Measurements from ENCODE around the gene GRK4.
"Not testable (repeated sequence)": the region's sequence is repeated elsewhere in the genome, so short reads cannot be mapped to it uniquely, and the experiment has no call there.

Gene GRK4

DNA sequence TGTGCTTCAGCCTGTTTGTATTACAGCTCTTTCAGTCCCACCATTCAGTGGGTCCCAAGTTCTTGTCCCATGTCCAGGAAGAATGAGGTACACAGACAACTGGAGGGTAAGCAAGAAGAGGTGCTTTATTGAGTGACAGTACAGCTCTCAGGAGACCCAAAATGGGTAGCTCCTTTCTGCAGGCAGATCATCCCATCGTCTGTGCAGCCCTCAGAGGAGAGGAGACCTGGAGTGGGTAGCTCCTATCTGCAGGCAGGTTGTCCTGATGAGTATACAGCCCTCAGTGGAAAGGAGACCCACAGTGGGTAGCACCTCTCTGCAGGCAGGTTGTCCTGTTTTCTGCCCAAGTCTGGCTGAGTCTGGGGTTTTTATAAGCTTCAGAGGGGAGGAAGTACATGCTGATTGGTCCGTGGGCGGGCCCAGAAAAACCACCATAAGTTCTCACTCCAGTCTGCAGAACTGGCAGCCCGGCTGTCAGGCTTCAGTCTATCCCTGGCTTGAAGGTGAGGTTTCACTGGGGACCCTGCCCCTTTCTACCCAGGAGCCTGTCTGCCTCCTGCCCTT lies 18.0 kb downstream of the GRK4 start:
- Mint-ChIP-seq H3K36me3 (ENCODE audit: low read depth) (peaks cover 4% of the 10 kb centered on the region), H3K4me3 (no peak overlapping the region), H3K9me3 (no peaks in the 10 kb centered on the region), H3K4me1 (no peaks in the 10 kb centered on the region), H3K27me3 (ENCODE audit: low read depth) (no peaks in the 10 kb centered on the region), H3K27ac (no peak overlapping the region)
- TF ChIP-seq, protein P1, sequence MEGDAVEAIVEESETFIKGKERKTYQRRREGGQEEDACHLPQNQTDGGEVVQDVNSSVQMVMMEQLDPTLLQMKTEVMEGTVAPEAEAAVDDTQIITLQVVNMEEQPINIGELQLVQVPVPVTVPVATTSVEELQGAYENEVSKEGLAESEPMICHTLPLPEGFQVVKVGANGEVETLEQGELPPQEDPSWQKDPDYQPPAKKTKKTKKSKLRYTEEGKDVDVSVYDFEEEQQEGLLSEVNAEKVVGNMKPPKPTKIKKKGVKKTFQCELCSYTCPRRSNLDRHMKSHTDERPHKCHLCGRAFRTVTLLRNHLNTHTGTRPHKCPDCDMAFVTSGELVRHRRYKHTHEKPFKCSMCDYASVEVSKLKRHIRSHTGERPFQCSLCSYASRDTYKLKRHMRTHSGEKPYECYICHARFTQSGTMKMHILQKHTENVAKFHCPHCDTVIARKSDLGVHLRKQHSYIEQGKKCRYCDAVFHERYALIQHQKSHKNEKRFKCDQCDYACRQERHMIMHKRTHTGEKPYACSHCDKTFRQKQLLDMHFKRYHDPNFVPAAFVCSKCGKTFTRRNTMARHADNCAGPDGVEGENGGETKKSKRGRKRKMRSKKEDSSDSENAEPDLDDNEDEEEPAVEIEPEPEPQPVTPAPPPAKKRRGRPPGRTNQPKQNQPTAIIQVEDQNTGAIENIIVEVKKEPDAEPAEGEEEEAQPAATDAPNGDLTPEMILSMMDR (IDR thresholded peaks at IDR 0.05; ENCODE audit: unreplicated experiment in 3 of 3): no peak

DNA sequence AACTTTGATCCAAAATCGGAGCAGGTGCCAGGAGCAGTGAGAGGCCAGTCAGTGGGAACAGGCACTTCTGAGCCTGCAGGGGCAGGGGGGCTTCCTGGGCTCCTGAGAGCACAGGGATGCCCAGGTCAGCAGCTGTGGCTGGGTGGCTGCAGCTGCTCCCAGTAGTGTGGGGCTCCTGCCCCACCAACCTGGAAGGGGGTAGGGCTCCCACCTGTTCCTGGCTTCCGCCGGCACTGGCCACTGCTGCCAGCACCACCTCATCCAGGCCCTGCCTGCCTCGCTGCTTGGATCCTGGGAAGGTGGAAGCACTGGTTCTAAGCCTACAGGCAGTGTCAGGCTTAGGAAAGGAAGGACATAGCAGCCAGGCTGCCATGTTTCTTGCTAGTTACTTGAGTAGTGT lies 18.6 kb downstream of the GRK4 start:
- Mint-ChIP-seq H3K9me3 (no peaks in the 10 kb centered on the region), H3K4me1 (no peaks in the 10 kb centered on the region), H3K27ac (no peak overlapping the region), H3K27me3 (ENCODE audit: low read depth) (no peaks in the 10 kb centered on the region), H3K36me3 (ENCODE audit: low read depth) (peaks cover 4% of the 10 kb centered on the region), H3K4me3 (no peak overlapping the region)
- TF ChIP-seq, protein P1 (IDR thresholded peaks at IDR 0.05; ENCODE audit: unreplicated experiment in 3 of 3): no peak

DNA sequence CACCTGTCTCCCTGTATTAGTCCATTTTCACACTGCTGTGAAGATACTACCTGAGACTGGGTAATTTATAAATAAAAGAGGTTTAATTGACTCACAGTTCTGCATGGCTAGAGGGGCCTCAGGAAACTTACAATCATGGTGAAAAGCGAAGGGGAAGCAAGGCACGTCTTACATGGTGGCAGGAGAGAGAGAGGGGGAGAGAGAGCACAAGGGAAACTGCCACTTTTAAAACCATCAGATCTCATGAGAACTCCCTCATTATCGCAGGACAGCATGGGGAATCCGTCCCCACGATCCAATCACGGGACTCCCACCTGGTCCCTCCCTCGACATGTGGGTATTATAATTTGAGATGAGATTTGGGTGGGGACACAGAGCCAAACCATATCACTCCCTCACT lies 20.3 kb downstream of the GRK4 start:
- H3K4me1 Mint-ChIP-seq; H3K4me3 Mint-ChIP-seq; H3K27me3 Mint-ChIP-seq (ENCODE audit: low read depth); H3K27ac Mint-ChIP-seq; H3K9me3 Mint-ChIP-seq; H3K36me3 Mint-ChIP-seq (ENCODE audit: low read depth): not testable (repeated sequence)

DNA sequence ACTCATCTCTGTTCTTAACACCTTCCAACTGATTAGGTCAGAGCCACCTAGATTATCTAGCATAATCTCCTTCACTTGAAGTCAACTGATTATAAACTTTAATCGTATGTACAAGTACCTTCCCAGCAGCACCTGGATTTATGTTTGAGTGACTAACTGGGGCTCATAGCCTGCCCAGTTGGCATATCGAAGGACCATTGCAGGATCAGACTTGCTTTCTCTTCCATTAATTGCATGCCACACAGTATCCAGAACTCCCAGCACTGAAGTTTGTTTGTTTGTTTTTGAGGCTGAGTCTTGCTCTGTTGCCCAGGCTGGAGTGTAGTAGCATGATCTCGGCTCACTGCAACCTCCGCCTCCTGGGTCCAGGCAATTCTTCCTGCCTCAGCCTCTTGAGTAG lies 27.9 kb downstream of the GRK4 start:
- Mint-ChIP-seq H3K27me3 (ENCODE audit: low read depth) (no peaks in the 10 kb centered on the region), H3K36me3 (ENCODE audit: low read depth) (no peaks in the 10 kb centered on the region), H3K4me1 (no peaks in the 10 kb centered on the region), H3K9me3 (no peaks in the 10 kb centered on the region), H3K27ac (no peak overlapping the region), H3K4me3 (no peak overlapping the region)
- TF ChIP-seq, protein P1 (IDR thresholded peaks at IDR 0.05; ENCODE audit: unreplicated experiment in 3 of 3): no peak

DNA sequence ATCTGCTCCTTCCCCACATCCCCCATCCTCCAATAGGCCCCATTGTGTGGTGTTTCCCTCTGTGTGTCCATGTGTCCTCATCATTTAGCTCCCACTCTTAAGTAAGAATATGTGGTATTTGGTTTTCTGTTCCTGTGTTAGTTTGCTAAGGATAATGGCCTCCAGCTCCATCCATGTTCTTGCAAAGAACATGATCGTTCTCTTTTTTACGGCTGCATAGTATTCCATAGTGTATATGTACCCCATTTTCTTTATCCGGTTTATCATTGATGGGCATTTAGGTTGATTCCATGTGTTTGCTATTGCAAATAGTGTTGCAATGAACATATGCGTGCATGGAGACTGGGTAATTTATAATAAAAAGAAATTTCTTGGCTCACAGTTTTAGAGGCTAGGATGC lies 31.5 kb downstream of the GRK4 start:
- Mint-ChIP-seq H3K4me1 (no peaks in the 10 kb centered on the region), H3K27me3 (ENCODE audit: low read depth) (no peaks in the 10 kb centered on the region), H3K4me3 (no peak overlapping the region), H3K9me3 (no peaks in the 10 kb centered on the region), H3K36me3 (ENCODE audit: low read depth) (no peaks in the 10 kb centered on the region), H3K27ac (no peak overlapping the region)
- TF ChIP-seq, protein P1 (IDR thresholded peaks at IDR 0.05; ENCODE audit: unreplicated experiment in 3 of 3): no peak

DNA sequence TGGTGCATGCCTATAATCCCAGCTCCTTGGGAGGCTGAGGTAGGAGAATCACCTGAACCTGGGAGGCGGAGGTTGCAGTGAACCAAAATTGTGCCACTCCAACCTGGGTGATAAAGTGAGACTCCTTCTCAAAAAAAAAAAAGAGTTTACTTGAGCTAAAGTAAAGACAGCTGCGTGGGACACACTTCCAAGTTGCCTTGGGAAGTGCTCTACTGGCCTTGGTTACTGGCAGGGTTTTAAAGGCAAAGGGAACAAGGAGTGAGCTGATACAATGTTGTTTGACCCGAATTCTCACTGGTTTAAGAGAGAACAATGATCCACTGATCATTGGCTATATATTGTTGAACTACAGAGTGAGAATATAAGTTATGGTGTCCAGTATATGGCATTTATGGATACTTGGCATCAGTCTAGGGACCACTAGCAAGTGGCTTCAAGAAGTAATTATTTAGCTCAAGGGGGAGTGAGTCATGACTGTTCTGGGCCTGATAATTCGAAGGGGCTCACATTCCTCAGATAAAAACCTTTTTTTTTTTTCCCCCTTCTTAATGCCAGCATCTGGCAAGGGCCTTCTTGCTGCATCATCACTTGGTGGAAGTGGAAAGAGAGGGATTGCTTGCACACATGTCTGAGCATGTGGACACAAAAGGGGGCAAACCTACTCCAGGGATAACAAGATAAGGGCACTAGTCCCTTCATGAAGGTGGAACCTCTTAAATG lies 32.3 kb downstream of the GRK4 start:
- TF ChIP-seq, protein P1 (IDR thresholded peaks at IDR 0.05; ENCODE audit: unreplicated experiment in 3 of 3): no peak
- no peaks in the 10 kb centered on the region for H3K9me3 Mint-ChIP-seq
- no peak overlapping the region for H3K27ac Mint-ChIP-seq
- H3K4me1 Mint-ChIP-seq: no peaks in the 10 kb centered on the region
- no peaks in the 10 kb centered on the region for H3K36me3 Mint-ChIP-seq (ENCODE audit: low read depth)
- no peak overlapping the region for H3K4me3 Mint-ChIP-seq
- H3K27me3 Mint-ChIP-seq (ENCODE audit: low read depth): no peaks in the 10 kb centered on the region
